Ovary (tissue), 9 donors: Measurements from ENCODE around the gene ATXN10. TPM values are rescaled to one million over a fixed set of nuclear protein-coding genes. Genes with fewer than 3 reads are reported as not detected.

Experiments used
- DNase-seq, 5 donors: peaks; one replicate each; pipeline ENCODE4 v3.0.0-alpha.2; 2019 to 2020
- H3K27ac ChIP-seq, 2 donors: fragments of 200-600 bp; one replicate each; pipeline versions ENCODE4 v1.5.1 to v1.8.0; 2019 to 2022
- H3K27me3 ChIP-seq: fragments of 200-600 bp; one replicate; pipeline ENCODE4 v1.8.0; 2022
- H3K36me3 ChIP-seq: fragments of 200-600 bp; sonication (generic); one replicate; pipeline ENCODE4 v1.5.1; 2019
- H3K4me1 ChIP-seq: one replicate; pipeline ENCODE4 v1.8.1; 2013; ENCODE audit warnings: mild to moderate bottlenecking, moderate library complexity; ENCODE audit not compliant: insufficient read depth
- H3K4me3 ChIP-seq: fragments of 200-600 bp; sonication (generic); one replicate; pipeline ENCODE4 v1.5.1; 2017
- H3K9me3 ChIP-seq, 2 donors: fragments of 200-600 bp in 1 of 2; sonication (generic) in 1 of 2; one replicate each; pipeline versions ENCODE4 v1.5.1 to v1.8.1; 2013 to 2019; ENCODE audit warnings: mild to moderate bottlenecking in 1 of 2, moderate library complexity in 1 of 2
- EP300 ChIP-seq: sonication (generic); formaldehyde crosslinking; IDR thresholded peaks from one replicate; pipeline ENCODE4 v1.6.1; 2017; ENCODE audit warnings: antibody characterized with exemption
- POLR2A ChIP-seq: fragments of 450-650 bp; IDR thresholded peaks from one replicate; pipeline ENCODE4 v1.6.1; 2017; ENCODE audit warnings: antibody characterized with exemption, mild to moderate bottlenecking, moderate library complexity
- WGBS, 3 donors: extraction: QIAGEN DNeasy Blood & Tissue Kit in 1 of 3; methylation state at CpG; one replicate each; pipeline versions ENCODE4 v1.1.5 to v1.1.7; 2013 to 2017; 5-methylcytosine and 5-hydroxymethylcytosine counted together
- intact Hi-C, 4 donors: fragments of 100-400 bp; cut with DNase I; formaldehyde crosslinking; loops; one replicate each; pipeline versions ENCODE4 v1.11.0 to v1.15.1; 2022 to 2023
- polyA plus RNA-seq, 2 donors: library from polyadenylated mRNA; stranded (reverse); fragments of 200-250 nt in 1 of 2; fragments of 350-450 nt in 1 of 2; fragmentation: Illumina TruSeq in 1 of 2; extraction: RNeasy Lipid Tissue Mini Kit (QIAGEN cat#74804) in 1 of 2; gene quantifications; one replicate each; pipeline ENCODE4 v1.2.3, GENCODE V29; 2013 to 2014
- total RNA-seq, 7 donors: library from RNA; depleted of rRNA in 2 of 7; stranded (reverse); fragments of >200 nt in 2 of 7; fragmentation: NEBNext Ultra II Directional in 3 of 7; extraction: Animal tissue kit (Norgen Biotek cat#: 25700) in 3 of 7; gene quantifications; one replicate each; pipeline versions ENCODE4 v1.1.0 to v1.2.4, GENCODE V29; 2016 to 2023
- TF ChIP-seq, protein P1 (sequence below), 3 donors: fragments of 450-650 bp in 2 of 3; fragments of 200-600 bp in 1 of 3; IDR thresholded peaks; one replicate each; pipeline versions ENCODE4 v1.5.1 to v1.8.0; 2016 to 2022; ENCODE audit warnings: antibody characterized with exemption in 3 of 3, mild to moderate bottlenecking in 1 of 3
- donor health status: DM: no; HTN: no; CAD: no; lungs with moderate emphysema.
- donor health status: DM: no; HTN: no; CAD: no.
- donor health status: Bipolar disorder and iron deficiency.
- donor health status: DM: yes; HTN: yes; CAD: no.
- donor health status: DM: no; HTN: no; CAD: no.
- donor health status: DM: yes; HTN: yes; CAD: no.

Gene ATXN10
- total and polyA plus RNA-seq, 9 donors = 77.4 to 241 (median 175) TPM

DNA sequence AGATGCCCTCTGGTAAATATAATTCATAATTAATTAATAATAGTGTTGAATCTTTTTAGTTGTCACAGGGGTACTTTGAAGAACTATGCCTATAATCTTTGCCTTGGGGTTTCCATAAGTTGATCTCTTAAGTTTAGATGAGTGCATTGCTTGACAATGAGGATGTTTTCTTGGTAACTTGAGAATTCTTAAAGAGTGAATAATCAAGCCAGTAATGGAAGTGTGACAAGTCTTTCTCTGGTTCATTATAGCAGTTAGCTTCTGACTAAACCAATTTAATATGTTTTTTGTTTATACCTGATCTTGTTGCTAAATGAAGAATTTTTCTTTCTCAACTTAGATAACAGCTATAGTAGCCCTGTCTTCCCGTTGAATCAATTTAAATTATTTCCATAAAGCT lies 46.2 kb downstream of the ATXN10 start:
- intact Hi-C loops = no loop called here
- no peaks in the 10 kb centered on the region for H3K4me1 ChIP-seq
- H3K9me3 ChIP-seq = no peaks in the 10 kb centered on the region
- no peaks in the 10 kb centered on the region for H3K36me3 ChIP-seq
- 62 to 81% (median 65%) methylated on average over 1 of the region's 1 CpG for WGBS, 3 donors
- DNase-seq = no peak
- no peak overlapping the region for H3K27ac ChIP-seq
- TF ChIP-seq, protein P1, sequence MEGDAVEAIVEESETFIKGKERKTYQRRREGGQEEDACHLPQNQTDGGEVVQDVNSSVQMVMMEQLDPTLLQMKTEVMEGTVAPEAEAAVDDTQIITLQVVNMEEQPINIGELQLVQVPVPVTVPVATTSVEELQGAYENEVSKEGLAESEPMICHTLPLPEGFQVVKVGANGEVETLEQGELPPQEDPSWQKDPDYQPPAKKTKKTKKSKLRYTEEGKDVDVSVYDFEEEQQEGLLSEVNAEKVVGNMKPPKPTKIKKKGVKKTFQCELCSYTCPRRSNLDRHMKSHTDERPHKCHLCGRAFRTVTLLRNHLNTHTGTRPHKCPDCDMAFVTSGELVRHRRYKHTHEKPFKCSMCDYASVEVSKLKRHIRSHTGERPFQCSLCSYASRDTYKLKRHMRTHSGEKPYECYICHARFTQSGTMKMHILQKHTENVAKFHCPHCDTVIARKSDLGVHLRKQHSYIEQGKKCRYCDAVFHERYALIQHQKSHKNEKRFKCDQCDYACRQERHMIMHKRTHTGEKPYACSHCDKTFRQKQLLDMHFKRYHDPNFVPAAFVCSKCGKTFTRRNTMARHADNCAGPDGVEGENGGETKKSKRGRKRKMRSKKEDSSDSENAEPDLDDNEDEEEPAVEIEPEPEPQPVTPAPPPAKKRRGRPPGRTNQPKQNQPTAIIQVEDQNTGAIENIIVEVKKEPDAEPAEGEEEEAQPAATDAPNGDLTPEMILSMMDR (IDR thresholded peaks at IDR 0.05) = no peak
- no peak for TF ChIP-seq EP300
- TF ChIP-seq POLR2A = no peak
- H3K4me3 ChIP-seq = no peak overlapping the region
- no peaks in the 10 kb centered on the region for H3K27me3 ChIP-seq

DNA sequence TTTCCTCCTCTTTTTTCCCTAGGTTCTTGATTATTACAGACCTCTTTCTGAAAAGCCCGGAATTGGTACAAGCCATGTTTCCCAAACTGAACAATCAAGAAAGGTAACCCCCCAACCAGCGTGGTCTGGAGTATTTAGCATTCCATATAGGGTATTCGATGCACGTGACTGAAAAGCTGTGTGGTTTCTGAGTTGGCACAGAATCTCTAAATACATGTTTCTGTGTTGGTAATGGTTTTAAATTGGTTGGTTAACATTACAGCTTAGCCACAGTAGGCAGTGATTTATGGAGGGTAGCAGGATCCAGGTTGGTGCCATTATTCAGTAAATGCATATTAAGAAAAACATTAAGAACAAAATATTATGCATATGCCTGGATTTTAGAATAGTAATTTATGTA lies 46.8 kb downstream of the ATXN10 start:
- Histone ChIP-seq H3K4me1 (no peaks in the 10 kb centered on the region), H3K4me3 (no peak overlapping the region), H3K27me3 (no peaks in the 10 kb centered on the region), H3K27ac (no peak overlapping the region), H3K9me3 (no peaks in the 10 kb centered on the region), H3K36me3 (no peaks in the 10 kb centered on the region)
- TF ChIP-seq EP300 (no peak), POLR2A (no peak)
- TF ChIP-seq, protein P1 (IDR thresholded peaks at IDR 0.05) = no peak
- no peak for DNase-seq
- intact Hi-C loops = no loop called here
- 88 to 94% (median 90%) methylated on average over 4 of the region's 4 CpGs for WGBS, 3 donors

DNA sequence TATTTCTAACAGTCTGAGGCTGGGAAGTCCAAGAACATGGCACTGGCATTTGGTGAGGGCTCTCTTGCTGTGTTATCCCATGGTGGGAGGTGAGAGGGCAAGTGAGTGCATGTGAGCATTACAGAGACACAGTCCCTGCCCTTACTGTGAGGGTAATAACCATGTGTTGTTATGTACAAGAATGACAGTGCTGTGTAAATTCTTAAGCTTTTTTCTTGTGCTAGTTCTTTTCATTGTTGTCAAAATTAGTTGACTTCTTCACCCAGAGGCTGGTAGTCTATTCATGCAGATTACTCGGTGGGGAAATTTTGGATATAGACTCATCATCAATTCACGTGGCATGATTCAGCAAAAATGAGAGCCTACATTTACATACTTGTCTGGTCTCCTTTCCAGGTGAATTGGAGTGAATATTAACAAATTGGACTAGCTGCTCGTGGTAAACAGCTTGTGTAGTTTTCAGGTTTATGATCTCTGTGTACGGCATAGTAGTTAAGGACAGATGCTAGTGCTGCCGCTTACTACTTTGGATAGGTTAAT lies 49.3 kb downstream of the ATXN10 start:
- no peaks in the 10 kb centered on the region for H3K36me3 ChIP-seq
- no peak for TF ChIP-seq POLR2A
- no peak for TF ChIP-seq EP300
- TF ChIP-seq, protein P1 (IDR thresholded peaks at IDR 0.05) = no peak
- no peak overlapping the region for H3K27ac ChIP-seq
- no peak overlapping the region for H3K4me3 ChIP-seq
- no peaks in the 10 kb centered on the region for H3K4me1 ChIP-seq
- H3K27me3 ChIP-seq = no peaks in the 10 kb centered on the region
- no peak for DNase-seq
- H3K9me3 ChIP-seq = no peaks in the 10 kb centered on the region
- intact Hi-C loops = no loop called here
- WGBS, 3 donors = 90 to 92% (median 91%) methylated on average over 5 of the region's 5 CpGs

DNA sequence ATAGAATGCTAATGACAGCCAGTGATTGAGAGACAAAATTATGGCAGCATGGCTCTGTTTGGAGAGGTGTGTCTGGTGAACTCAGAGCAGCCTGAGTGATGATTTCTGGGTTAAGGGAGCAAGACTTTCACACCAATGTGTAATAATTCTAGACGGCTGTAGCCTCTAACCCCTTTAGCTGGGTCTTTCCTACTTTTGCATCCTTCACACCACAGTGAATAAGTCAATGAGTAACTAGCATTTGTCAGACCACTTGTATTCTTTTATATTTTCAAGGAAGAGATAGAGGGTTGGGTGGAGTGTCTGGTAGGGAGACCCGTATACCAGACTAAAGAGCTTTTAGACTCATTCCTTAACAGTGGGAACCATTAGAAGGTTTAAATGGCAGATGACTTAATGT lies 50.4 kb downstream of the ATXN10 start:
- Histone ChIP-seq H3K27me3 (no peaks in the 10 kb centered on the region), H3K4me1 (no peaks in the 10 kb centered on the region), H3K9me3 (no peaks in the 10 kb centered on the region), H3K27ac (no peak overlapping the region), H3K36me3 (no peaks in the 10 kb centered on the region), H3K4me3 (no peak overlapping the region)
- TF ChIP-seq EP300 = no peak
- no peak for TF ChIP-seq POLR2A
- TF ChIP-seq, protein P1 (IDR thresholded peaks at IDR 0.05) = no peak
- no peak for DNase-seq
- intact Hi-C loops = no loop called here
- whole genome bisulfite sequencing, 3 donors = 62 to 75% (median 71%) methylated on average over 2 of the region's 2 CpGs
